Retinal pigment epithelial cell (primary cell): ENCODE data around the gene ERN2.
"Not testable (repeated sequence)": the region's sequence is repeated elsewhere in the genome, so short reads cannot be mapped to it uniquely, and the experiment has no call there.

Experiments used
- DNase-seq: peaks from one replicate; pipeline ENCODE4 v3.0.0-alpha.2; 2010; ENCODE audit warnings: low read depth
- H3K4me3 ChIP-seq: 2 replicates; pipeline ENCODE4 v1.5.1; 2011; ENCODE audit warnings: mild to moderate bottlenecking, low read length, control low read depth, moderate library complexity
- CTCF ChIP-seq: conservative IDR thresholded peaks from 2 replicates; pipeline ENCODE4 v1.5.1; 2011; ENCODE audit warnings: low read depth, low read length, control low read depth, inconsistent platforms

Gene ERN2

DNA sequence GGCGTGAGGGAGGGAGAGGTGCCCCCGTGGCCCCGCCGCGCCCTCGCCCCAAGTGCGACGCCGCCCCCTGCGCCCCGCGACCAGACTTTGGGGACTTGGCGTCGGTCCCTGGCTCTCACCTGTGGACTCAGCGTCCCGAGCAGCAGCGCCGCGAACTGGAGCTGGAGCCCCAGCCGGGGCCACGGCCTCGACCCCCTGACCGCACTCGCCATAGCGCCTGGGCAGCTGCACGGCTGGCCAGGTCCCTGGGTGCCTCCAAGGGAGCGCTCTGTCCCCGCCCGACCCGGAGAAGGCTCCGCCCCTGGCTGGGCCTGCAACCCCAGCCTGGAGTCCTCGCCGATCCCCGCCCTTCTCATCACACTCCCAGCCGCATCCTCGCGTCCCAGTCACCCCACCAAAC lies at the start of gene ERN2:
TSS of gene ERN2 (minus strand) at position 247 of the 400 bp plus-strand sequence. CDS start at position 212, 35 bp downstream.
- TF ChIP-seq CTCF = no peak
- H3K4me3 ChIP-seq = no peak within 1 kb of the TSS
- no peak for DNase-seq

DNA sequence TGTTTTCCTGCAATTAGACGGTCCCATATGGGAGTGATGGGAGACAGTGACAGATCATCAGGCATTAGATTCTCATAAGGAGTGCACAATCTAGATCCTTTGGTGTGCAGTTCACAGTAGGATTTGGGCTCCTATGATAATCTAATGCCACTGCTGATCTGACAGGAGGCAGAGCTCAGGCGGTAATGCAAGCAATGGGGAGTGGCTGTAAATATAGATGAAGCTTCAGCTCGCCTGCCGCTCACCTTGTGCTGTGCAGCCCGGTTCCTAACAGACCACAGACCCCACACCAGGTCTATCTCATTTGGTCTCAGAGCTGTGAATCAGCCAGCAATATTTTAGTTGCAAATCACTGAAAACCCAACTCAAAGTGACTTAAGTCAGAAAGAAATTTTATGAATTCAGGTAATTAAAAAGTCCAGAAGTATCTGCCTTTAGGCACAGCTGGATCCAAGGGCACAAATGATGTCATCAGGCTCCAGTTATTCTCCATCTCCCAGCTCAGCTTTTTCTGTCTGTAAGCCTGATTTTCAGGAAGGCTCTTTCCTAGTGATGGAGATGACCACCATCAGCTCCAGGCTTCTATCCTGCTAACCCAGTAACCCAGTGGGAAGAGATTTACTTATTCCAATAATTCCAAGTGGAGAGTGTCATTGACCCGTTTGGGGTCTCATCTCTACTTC lies 45.1 kb upstream of the ERN2 start:
- H3K4me3 ChIP-seq = no peak overlapping the region
- TF ChIP-seq CTCF = no peak
- DNase-seq = no peak

DNA sequence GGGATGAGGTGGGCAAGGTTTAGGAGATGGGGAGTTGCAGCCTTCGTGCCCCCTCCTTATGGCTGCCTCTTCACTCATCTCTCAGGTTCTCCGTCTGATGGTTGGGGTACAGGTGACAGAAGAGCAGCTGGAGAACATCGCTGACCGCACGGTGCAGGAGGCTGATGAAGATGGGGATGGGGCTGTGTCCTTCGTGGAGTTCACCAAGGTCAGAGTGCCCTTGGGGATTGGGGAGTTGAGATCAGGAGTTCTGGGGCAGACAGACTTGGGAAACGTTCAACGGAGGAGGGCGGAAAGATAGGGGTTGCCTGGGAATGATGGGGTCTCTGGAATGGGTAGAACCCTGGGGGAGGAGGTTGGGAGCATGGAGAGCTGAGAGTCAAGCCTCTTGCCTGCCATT lies 44.1 kb upstream of the ERN2 start:
- no peak overlapping the region for H3K4me3 ChIP-seq
- no peak for TF ChIP-seq CTCF
- no peak for DNase-seq

- no peak overlapping the region for H3K4me3 ChIP-seq
- no peak for TF ChIP-seq CTCF
- no peak for DNase-seq
Observed at GRCh38 chr16:23755484-23755809, 42.4 kb upstream of the ERN2 start.

DNA sequence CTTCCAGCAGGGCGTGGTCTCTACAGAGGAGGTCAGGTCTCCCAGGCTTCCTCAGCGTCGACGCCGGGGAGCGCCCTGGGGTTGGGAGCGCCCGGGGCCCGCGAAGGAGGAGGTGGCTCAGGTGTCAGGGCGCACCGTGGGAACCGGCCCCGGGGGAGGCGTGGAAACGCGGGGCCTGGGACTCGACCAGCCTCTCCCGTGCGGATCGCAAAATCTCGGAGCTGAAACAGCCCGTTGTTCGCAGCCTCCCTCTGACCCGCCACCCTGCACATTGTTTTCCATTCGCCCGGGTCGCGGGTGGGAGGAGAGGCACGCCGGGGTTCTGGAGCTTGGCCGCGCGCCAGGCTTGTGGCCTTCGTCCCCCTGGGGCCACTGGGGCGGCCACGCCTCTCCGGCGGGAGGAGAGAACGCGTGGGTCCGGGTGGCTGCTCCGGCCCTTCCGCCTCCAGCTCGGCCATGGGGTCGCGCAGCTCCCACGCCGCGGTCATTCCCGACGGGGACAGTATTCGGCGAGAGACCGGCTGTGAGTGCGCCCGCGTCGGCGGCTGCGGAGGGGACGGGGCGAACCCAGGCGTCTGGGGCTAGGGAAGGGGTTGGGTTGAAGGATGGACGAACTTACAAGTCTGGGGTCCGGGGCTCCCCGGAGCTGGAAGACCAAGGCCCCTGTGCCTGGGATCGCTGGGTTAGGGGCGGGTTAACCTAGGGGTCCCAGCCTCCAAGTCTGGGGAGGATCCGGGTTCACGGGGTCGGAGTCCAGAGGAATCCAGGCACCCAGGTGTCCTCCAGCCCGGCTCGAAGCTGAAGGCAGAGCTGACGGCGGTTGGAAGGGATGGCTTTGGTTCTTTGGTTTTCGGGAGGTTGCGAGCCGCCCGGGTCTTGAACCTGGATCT lies 41.8 kb upstream of the ERN2 start, which contains the start of gene CHP2:
TSS of gene CHP2 (plus strand) at position 433 of the 890 bp plus-strand sequence. CDS start at position 457, 24 bp downstream.
- no peak for DNase-seq
- H3K4me3 ChIP-seq = no peak within 1 kb of the TSS
- no peak for TF ChIP-seq CTCF

DNA sequence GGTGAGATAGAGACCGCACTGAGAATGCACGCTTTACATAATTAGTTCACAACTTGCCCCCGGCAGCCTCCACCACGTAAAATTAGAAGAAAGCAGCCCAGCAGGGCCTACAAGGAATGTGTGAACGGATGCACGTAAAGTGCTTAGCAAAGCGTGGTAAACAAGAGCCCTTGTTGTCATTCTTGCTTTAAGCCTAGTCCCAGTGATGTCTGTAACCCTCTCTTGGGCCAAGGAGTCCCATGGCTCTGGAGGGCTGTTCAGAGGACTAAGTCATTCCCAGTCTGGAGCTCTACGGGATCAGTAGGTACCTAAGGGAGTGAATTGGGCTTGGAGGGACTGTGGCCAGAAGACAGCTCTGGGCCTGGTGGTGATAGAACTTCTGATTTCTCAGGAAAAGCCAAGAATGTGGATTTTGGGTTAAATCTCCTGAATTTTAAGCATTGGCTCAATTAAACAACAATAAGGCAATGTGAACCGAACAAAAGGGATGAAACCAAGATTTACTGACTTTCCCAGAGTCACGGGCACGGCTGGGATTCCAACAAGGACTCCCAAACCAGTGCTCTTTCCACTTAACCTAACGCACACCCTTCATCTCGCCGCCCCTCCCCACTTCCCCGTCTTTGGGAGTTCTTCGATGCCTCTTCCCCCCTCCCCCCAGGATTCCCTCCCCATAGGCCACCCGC lies 41.0 kb upstream of the ERN2 start:
- no peak for DNase-seq
- TF ChIP-seq CTCF = no peak
- no peak overlapping the region for H3K4me3 ChIP-seq

DNA sequence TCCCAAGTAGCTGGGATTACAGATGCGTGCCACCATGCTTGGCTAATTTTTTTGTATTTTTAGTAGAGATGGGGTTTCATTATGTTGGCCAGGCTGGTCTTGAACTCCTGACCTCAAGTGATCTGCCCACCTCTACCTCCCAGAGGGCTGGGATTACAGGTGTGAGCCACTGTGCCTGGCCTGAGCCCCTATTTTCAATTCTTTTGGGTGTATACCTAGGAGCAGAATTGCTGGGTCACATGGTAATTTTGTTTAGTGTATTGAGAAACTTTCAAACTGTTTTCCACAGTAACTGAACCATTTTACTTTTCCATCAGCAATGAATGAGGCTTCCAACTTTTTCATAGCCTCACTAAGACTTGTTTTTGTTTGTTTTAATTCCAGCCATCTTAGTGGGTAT lies 38.0 kb upstream of the ERN2 start:
- not testable (repeated sequence) for DNase-seq, H3K4me3 ChIP-seq
